OCI-LY1 (cell line): Measurements from ENCODE around the gene TUBG1.

ENCODE experiments used
- H2AFZ ChIP-seq: fragments of 200-600 bp; sonication (generic), shearing (Covaris generic); 2 replicates; pipeline ENCODE4 v1.6.0; 2014; ENCODE audit warnings: antibody characterized with exemption, mild to moderate bottlenecking, low read length
- H3F3A ChIP-seq: fragments of 200-600 bp; sonication (generic), shearing (Covaris generic); 2 replicates; pipeline ENCODE4 v1.6.0; 2014; ENCODE audit warnings: mild to moderate bottlenecking, antibody characterized with exemption, low read length, moderate library complexity; ENCODE audit not compliant: insufficient read depth
- H3K27ac ChIP-seq: fragments of 200-600 bp; sonication (generic); 2 replicates; pipeline ENCODE4 v1.5.1; 2014; ENCODE audit warnings: low read length, mixed run types, mild to moderate bottlenecking, low read depth; ENCODE audit not compliant: poor library complexity, severe bottlenecking
- H3K27me3 ChIP-seq: fragments of 200-600 bp; sonication (generic); 2 replicates; pipeline ENCODE4 v1.6.0; 2014; ENCODE audit warnings: antibody characterized with exemption, mild to moderate bottlenecking, low read length, moderate library complexity; ENCODE audit not compliant: insufficient read depth
- H3K36me3 ChIP-seq: fragments of 200-600 bp; sonication (generic); 2 replicates; pipeline ENCODE4 v1.6.1; 2014; ENCODE audit warnings: mild to moderate bottlenecking, antibody characterized with exemption, low read length, moderate library complexity, mixed read lengths; ENCODE audit not compliant: insufficient read depth
- H3K4me1 ChIP-seq: fragments of 200-600 bp; sonication (generic); 2 replicates; pipeline ENCODE4 v1.5.1; 2014; ENCODE audit warnings: mild to moderate bottlenecking, low read length, moderate library complexity; ENCODE audit not compliant: insufficient read depth, severe bottlenecking
- H3K4me2 ChIP-seq: fragments of 200-600 bp; sonication (generic), shearing (Covaris generic); 2 replicates; pipeline ENCODE4 v1.6.1; 2014; ENCODE audit warnings: low read length
- H3K4me3 ChIP-seq: fragments of 200-600 bp; sonication (generic); 2 replicates; pipeline ENCODE4 v1.5.1; 2014; ENCODE audit warnings: low read length, low read depth, mild to moderate bottlenecking, mixed read lengths; ENCODE audit not compliant: poor library complexity, severe bottlenecking
- H3K79me2 ChIP-seq: fragments of 200-600 bp; shearing (Covaris generic); 2 replicates; pipeline ENCODE4 v1.6.1; 2016; ENCODE audit warnings: mixed run types, low read length, mixed read lengths; ENCODE audit not compliant: insufficient read depth
- H3K9ac ChIP-seq: fragments of 200-600 bp; sonication (generic), shearing (Covaris generic); 2 replicates; pipeline ENCODE4 v1.6.1; 2014; ENCODE audit warnings: mild to moderate bottlenecking, low read length, mixed read lengths
- H3K9me2 ChIP-seq: fragments of 200-600 bp; sonication (generic), shearing (Covaris generic); 2 replicates; pipeline ENCODE4 v1.6.1; 2014; ENCODE audit warnings: low read depth, mild to moderate bottlenecking, low read length, mixed read lengths
- H3K9me3 ChIP-seq: fragments of 200-600 bp; shearing (Covaris generic); 2 replicates; pipeline ENCODE4 v1.6.1; 2014; ENCODE audit warnings: low read length, mixed read lengths
- H4K20me1 ChIP-seq: fragments of 200-600 bp; sonication (generic), shearing (Covaris generic); 2 replicates; pipeline ENCODE4 v1.6.0; 2016; ENCODE audit warnings: mild to moderate bottlenecking, low read length; ENCODE audit not compliant: insufficient read depth
- CTCF ChIP-seq: fragments of 200-600 bp; sonication (generic), shearing (Covaris generic); IDR thresholded peaks from 2 replicates; pipeline ENCODE4 v1.5.1; 2017; ENCODE audit warnings: mild to moderate bottlenecking, antibody characterized with exemption, low read length, moderate library complexity, mixed read lengths
- EZH2 ChIP-seq: fragments of 200-600 bp; sonication (generic), shearing (Covaris generic); IDR thresholded peaks from 2 replicates; pipeline ENCODE4 v1.8.0; 2017; ENCODE audit warnings: borderline replicate concordance, mixed run types, mild to moderate bottlenecking, antibody characterized with exemption, low read length, moderate library complexity, mixed read lengths

The TUBG1 gene

GRCh38 chr17:42579794-42580551 lies 29.5 kb upstream of the TUBG1 start:
- peak overlapping the region; percentile 69 for H3K4me2 ChIP-seq

DNA sequence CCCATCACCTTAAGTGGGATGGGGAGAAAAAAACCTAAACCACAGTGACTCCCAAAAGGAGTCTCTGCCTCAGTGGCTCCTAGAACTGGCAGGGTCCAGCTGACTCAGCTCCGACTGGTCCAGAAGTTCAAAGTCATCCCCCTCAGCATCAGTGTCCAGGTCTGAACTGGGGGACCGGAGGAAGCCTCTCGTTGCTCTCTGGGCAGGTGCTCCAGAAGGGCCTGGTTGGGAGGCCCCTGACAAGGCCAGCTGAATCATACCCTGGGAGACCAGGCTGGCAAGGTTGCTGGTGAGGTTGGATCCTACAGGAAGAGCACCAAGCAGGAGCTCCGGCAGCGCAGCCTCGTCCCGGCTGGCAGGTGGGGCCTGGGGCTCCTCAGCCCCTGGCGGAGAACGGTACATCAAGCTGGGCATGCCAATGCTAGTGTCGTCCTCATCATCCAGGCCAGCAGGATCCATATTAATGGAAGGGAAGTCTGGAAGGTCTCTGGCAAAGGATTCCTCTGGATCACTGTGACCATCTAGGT lies 27.7 kb upstream of the TUBG1 start:
- peaks cover 30% of the 10 kb centered on the region for H3K4me1 ChIP-seq
- H3K36me3 ChIP-seq, result peaks cover 73% of the 10 kb centered on the region
- H3K9ac ChIP-seq, result no peak overlapping the region
- no peak for TF ChIP-seq CTCF
- no peak for TF ChIP-seq EZH2
- H3K79me2 ChIP-seq, result no peaks in the 10 kb centered on the region
- H3F3A ChIP-seq, result 0 out of 2 replicates have a peak, but pooled peaks cover 5% of the 10 kb centered on the region
- no peak overlapping the region for H3K4me3 ChIP-seq
- no peak overlapping the region for H3K4me2 ChIP-seq
- H3K27ac ChIP-seq, result no peak overlapping the region
- H4K20me1 ChIP-seq, result no peaks in the 10 kb centered on the region
- no peaks in the 10 kb centered on the region for H3K9me2 ChIP-seq
- H3K27me3 ChIP-seq, result no peaks in the 10 kb centered on the region
- H2AFZ ChIP-seq, result no peak overlapping the region
- no peaks in the 10 kb centered on the region for H3K9me3 ChIP-seq

More at GRCh38 chr17:42579794-42580551, 29.5 kb upstream of the TUBG1 start:
- H3K79me2 ChIP-seq, result no peaks in the 10 kb centered on the region
- 0 out of 2 replicates have a peak, but pooled peaks cover 5% of the 10 kb centered on the region for H3F3A ChIP-seq
- peaks cover 60% of the 10 kb centered on the region for H3K36me3 ChIP-seq
- no peaks in the 10 kb centered on the region for H3K9me2 ChIP-seq
- H4K20me1 ChIP-seq, result no peaks in the 10 kb centered on the region
- no peaks in the 10 kb centered on the region for H3K9me3 ChIP-seq
- peak overlapping the region; percentile 26 for H3K9ac ChIP-seq
- H3K4me3 ChIP-seq, result no peak overlapping the region
- H3K4me1 ChIP-seq, result peaks cover 38% of the 10 kb centered on the region
- no peak overlapping the region for H2AFZ ChIP-seq
- peak overlapping the region; percentile 93 for H3K27ac ChIP-seq
- no peaks in the 10 kb centered on the region for H3K27me3 ChIP-seq
- TF ChIP-seq EZH2 (no peak), CTCF (no peak)

- Histone ChIP-seq H3K9me3 (no peaks in the 10 kb centered on the region), H3K9ac (no peak overlapping the region)
Observed at GRCh38 chr17:42584880-42585279, 24.6 kb upstream of the TUBG1 start.

More at GRCh38 chr17:42584880-42585279, 24.6 kb upstream of the TUBG1 start:
- H3K4me2 ChIP-seq, result no peak overlapping the region
- H3F3A ChIP-seq, result no peaks in the 10 kb centered on the region
- H3K27me3 ChIP-seq, result no peaks in the 10 kb centered on the region
- H3K36me3 ChIP-seq, result peaks cover 96% of the 10 kb centered on the region
- H2AFZ ChIP-seq, result no peak overlapping the region
- H3K4me3 ChIP-seq, result no peak overlapping the region
- no peaks in the 10 kb centered on the region for H3K79me2 ChIP-seq
- peaks cover 18% of the 10 kb centered on the region for H3K4me1 ChIP-seq
- H3K9me2 ChIP-seq, result no peaks in the 10 kb centered on the region
- H3K27ac ChIP-seq, result no peak overlapping the region
- no peaks in the 10 kb centered on the region for H4K20me1 ChIP-seq
- TF ChIP-seq CTCF (no peak), EZH2 (no peak)
